ENCODE results near the gene ABCB9.

- TF ChIP-seq CTCF (IDR thresholded peaks at IDR 0.05 in 2 of 3, conservative IDR thresholded peaks at IDR 0.05 in 1 of 3; ENCODE audit: borderline replicate concordance in 1 of 3, insufficient read depth in 1 of 3, low read depth in 2 of 3, low read length in 2 of 3) (no peak), MAX (IDR thresholded peaks at IDR 0.05) (no peak), POLR2A (IDR thresholded peaks at IDR 0.05; ENCODE audit: borderline replicate concordance, extremely low read depth, insufficient read depth, insufficient read length) (no peak), POLR2AphosphoS5 (IDR thresholded peaks at IDR 0.05; ENCODE audit: low read depth, low read length) (no peak), REST (IDR thresholded peaks at IDR 0.05; ENCODE audit: low read depth) (no peak), EZH2phosphoT487 (IDR thresholded peaks at IDR 0.05; ENCODE audit: borderline replicate concordance) (no peak), FOSL1 (IDR thresholded peaks at IDR 0.05; ENCODE audit: low read depth) (no peak)
These were observed 47.4 kb downstream of the ABCB9 start for GRCh38 chr12:122918827-122919226.

Measured in HCT116 (cell line).